ENCODE data around the gene NTM. TPM values are rescaled to one million over a fixed set of nuclear protein-coding genes. Genes with fewer than 3 reads are reported as not detected.

Gene NTM
- total and polyA plus RNA-seq, 2 donors (not counting 1 experiment from before 2014, with no cell fraction given) = 12.3 to 28.6 TPM

GRCh38 chr11:131327421-131327820, 43.0 kb upstream of the NTM start:
- peak in 1 of 2 donors; percentile 21 for DNase-seq (ENCODE audit: low read depth in 2 of 2)
- H3K9me3 ChIP-seq (ENCODE audit: control insufficient read depth, insufficient read depth, low read depth, low read length) = no peaks in the 10 kb centered on the region
- H3K36me3 ChIP-seq (ENCODE audit: control insufficient read depth, insufficient read depth, low read length) = no peaks in the 10 kb centered on the region
- no peak overlapping the region for H3K4me3 ChIP-seq (replicated peaks in 1 of 4; ENCODE audit: control extremely low read depth in 1 of 4, insufficient read depth in 1 of 4, low read depth in 3 of 4, low read length in 4 of 4)
- H3K4me2 ChIP-seq (ENCODE audit: extremely low read depth, insufficient read depth, low read length) = no peak overlapping the region
- H4K20me1 ChIP-seq (ENCODE audit: control insufficient read depth, extremely low read depth, insufficient read depth, low read length) = no peaks in the 10 kb centered on the region
- H3K27ac ChIP-seq (ENCODE audit: insufficient read depth, low read length) = no peak overlapping the region
- no peak overlapping the region for H2AFZ ChIP-seq (ENCODE audit: low read length)
- no peak overlapping the region for H3K9ac ChIP-seq (ENCODE audit: insufficient read depth, low read length)
- H3K27me3 ChIP-seq (ENCODE audit: control insufficient read depth, insufficient read depth, low read length) = no peaks in the 10 kb centered on the region
- no peak for TF ChIP-seq EZH2 (IDR thresholded peaks at IDR 0.05; ENCODE audit: low read length, missing control alignments)
- H3K4me1 ChIP-seq (ENCODE audit: control insufficient read depth, extremely low read depth, insufficient read depth, low read length) = no peaks in the 10 kb centered on the region
- H3K79me2 ChIP-seq (ENCODE audit: control insufficient read depth, insufficient read depth, low read length) = no peaks in the 10 kb centered on the region

DNA sequence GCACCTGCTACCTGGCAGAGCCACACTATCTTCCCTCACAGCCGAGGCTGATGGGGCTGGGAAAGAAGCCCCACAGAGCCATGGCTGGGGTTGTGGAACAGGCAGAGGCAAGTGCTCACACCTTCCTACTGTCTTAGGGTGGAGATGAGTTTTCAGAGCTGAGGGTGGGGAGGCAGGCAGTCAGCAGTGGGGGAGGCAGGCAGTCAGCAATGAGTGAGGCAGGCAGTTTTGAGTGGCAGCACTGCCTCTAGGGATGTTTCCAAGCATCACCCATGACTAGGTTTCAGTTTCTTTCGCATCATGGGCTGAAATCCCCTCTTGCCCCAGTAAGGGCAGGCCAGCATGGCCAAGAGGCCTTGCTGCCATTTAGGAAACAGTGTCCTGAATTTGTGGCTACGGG, 41.6 kb upstream of the NTM start:
- Histone ChIP-seq H3K4me1 (ENCODE audit: control insufficient read depth, extremely low read depth, insufficient read depth, low read length) (no peaks in the 10 kb centered on the region), H2AFZ (ENCODE audit: low read length) (no peak overlapping the region), H3K27me3 (ENCODE audit: control insufficient read depth, insufficient read depth, low read length) (no peaks in the 10 kb centered on the region)

DNA sequence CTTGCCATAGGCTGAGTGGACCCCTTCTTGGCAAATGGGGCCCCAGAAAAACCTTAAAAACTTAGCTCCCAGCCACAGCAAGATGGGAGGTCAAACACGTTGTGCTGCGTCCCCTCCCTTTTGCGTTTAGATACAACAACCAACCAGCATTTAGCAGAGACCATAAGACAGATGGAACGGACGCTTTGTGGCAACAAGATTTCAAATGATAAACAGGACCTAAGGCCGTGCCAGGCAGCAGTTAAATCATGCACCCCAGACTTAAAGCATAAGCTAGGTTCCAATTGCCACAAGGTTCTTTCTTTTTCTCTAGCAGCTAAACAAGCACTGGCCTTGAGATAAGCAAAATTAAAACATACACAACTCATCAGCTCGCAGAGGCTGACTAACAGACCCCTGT, 39.4 kb upstream of the NTM start:
- Histone ChIP-seq H3K36me3 (ENCODE audit: control insufficient read depth, insufficient read depth, low read length) (no peaks in the 10 kb centered on the region), H2AFZ (ENCODE audit: low read length) (no peak overlapping the region), H3K9ac (ENCODE audit: insufficient read depth, low read length) (no peak overlapping the region), H3K9me3 (ENCODE audit: control insufficient read depth, insufficient read depth, low read depth, low read length) (no peaks in the 10 kb centered on the region), H4K20me1 (ENCODE audit: control insufficient read depth, extremely low read depth, insufficient read depth, low read length) (no peaks in the 10 kb centered on the region), H3K4me2 (ENCODE audit: extremely low read depth, insufficient read depth, low read length) (no peak overlapping the region), H3K4me1 (ENCODE audit: control insufficient read depth, extremely low read depth, insufficient read depth, low read length) (no peaks in the 10 kb centered on the region), H3K4me3 (replicated peaks in 1 of 4; ENCODE audit: control extremely low read depth in 1 of 4, insufficient read depth in 1 of 4, low read depth in 3 of 4, low read length in 4 of 4) (no peak overlapping the region), H3K27me3 (ENCODE audit: control insufficient read depth, insufficient read depth, low read length) (no peaks in the 10 kb centered on the region), H3K79me2 (ENCODE audit: control insufficient read depth, insufficient read depth, low read length) (no peaks in the 10 kb centered on the region), H3K27ac (ENCODE audit: insufficient read depth, low read length) (no peak overlapping the region)
- TF ChIP-seq EZH2 (IDR thresholded peaks at IDR 0.05; ENCODE audit: low read length, missing control alignments) = no peak
- TF ChIP-seq, protein P1, sequence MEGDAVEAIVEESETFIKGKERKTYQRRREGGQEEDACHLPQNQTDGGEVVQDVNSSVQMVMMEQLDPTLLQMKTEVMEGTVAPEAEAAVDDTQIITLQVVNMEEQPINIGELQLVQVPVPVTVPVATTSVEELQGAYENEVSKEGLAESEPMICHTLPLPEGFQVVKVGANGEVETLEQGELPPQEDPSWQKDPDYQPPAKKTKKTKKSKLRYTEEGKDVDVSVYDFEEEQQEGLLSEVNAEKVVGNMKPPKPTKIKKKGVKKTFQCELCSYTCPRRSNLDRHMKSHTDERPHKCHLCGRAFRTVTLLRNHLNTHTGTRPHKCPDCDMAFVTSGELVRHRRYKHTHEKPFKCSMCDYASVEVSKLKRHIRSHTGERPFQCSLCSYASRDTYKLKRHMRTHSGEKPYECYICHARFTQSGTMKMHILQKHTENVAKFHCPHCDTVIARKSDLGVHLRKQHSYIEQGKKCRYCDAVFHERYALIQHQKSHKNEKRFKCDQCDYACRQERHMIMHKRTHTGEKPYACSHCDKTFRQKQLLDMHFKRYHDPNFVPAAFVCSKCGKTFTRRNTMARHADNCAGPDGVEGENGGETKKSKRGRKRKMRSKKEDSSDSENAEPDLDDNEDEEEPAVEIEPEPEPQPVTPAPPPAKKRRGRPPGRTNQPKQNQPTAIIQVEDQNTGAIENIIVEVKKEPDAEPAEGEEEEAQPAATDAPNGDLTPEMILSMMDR (conservative IDR thresholded peaks at IDR 0.05 in 1 of 2, IDR thresholded peaks at IDR 0.05 in 1 of 2; ENCODE audit: low read depth in 1 of 2, low read length in 2 of 2) = no peak
- no peak for DNase-seq (ENCODE audit: low read depth in 2 of 2)

More for the DNA sequence above, 41.6 kb upstream of the NTM start:
- DNase-seq (ENCODE audit: low read depth in 2 of 2) = no peak
- TF ChIP-seq, protein P1 (conservative IDR thresholded peaks at IDR 0.05 in 1 of 2, IDR thresholded peaks at IDR 0.05 in 1 of 2; ENCODE audit: low read depth in 1 of 2, low read length in 2 of 2) = no peak
- TF ChIP-seq EZH2 (IDR thresholded peaks at IDR 0.05; ENCODE audit: low read length, missing control alignments) = no peak
- no peaks in the 10 kb centered on the region for H4K20me1 ChIP-seq (ENCODE audit: control insufficient read depth, extremely low read depth, insufficient read depth, low read length)
- H3K4me2 ChIP-seq (ENCODE audit: extremely low read depth, insufficient read depth, low read length) = no peak overlapping the region
- no peaks in the 10 kb centered on the region for H3K36me3 ChIP-seq (ENCODE audit: control insufficient read depth, insufficient read depth, low read length)
- no peak overlapping the region for H3K4me3 ChIP-seq (replicated peaks in 1 of 4; ENCODE audit: control extremely low read depth in 1 of 4, insufficient read depth in 1 of 4, low read depth in 3 of 4, low read length in 4 of 4)
- no peaks in the 10 kb centered on the region for H3K79me2 ChIP-seq (ENCODE audit: control insufficient read depth, insufficient read depth, low read length)
- H3K9ac ChIP-seq (ENCODE audit: insufficient read depth, low read length) = no peak overlapping the region
- no peaks in the 10 kb centered on the region for H3K9me3 ChIP-seq (ENCODE audit: control insufficient read depth, insufficient read depth, low read depth, low read length)
- no peak overlapping the region for H3K27ac ChIP-seq (ENCODE audit: insufficient read depth, low read length)
